Muscle of leg (tissue), 11 donors: ENCODE results near the gene SEH1L. TPM values are rescaled to one million over a fixed set of nuclear protein-coding genes. Genes with fewer than 3 reads are reported as not detected.

Source experiments
- DNase-seq: peaks from one replicate; pipeline ENCODE4 v3.0.0; 2013
- H3K27ac ChIP-seq: one replicate; pipeline ENCODE4 v1.5.1; 2013; ENCODE audit warnings: mild to moderate bottlenecking, low read length, control low read depth
- H3K27me3 ChIP-seq: one replicate; pipeline ENCODE4 v1.6.1; 2013; ENCODE audit warnings: low read length; ENCODE audit not compliant: control insufficient read depth, insufficient read depth
- H3K36me3 ChIP-seq: one replicate; pipeline ENCODE4 v1.6.1; 2013; ENCODE audit warnings: low read length; ENCODE audit not compliant: control insufficient read depth, insufficient read depth
- H3K4me1 ChIP-seq: one replicate; pipeline ENCODE4 v1.6.1; 2013; ENCODE audit warnings: low read length; ENCODE audit not compliant: control insufficient read depth, insufficient read depth
- H3K4me3 ChIP-seq: one replicate; pipeline ENCODE4 v1.5.1; 2013; ENCODE audit warnings: low read length, control low read depth
- H3K9me3 ChIP-seq: replicated peaks from 2 replicates; pipeline ENCODE4 v1.6.1; 2013; ENCODE audit warnings: low read depth, low read length; ENCODE audit not compliant: control insufficient read depth
- WGBS: methylation state at CpG from one replicate; pipeline ENCODE4 v1.1.5; 2013; ENCODE audit warnings: missing lambda C conversion rate; ENCODE audit not compliant: insufficient coverage; 5-methylcytosine and 5-hydroxymethylcytosine counted together
- polyA plus RNA-seq, 8 donors: library from polyadenylated mRNA; unstranded; fragments of 120-200 nt; gene quantifications; one replicate each; pipeline versions ENCODE4 v1.2.1 to v1.2.3, GENCODE V29; 2013; ENCODE audit warnings: inconsistent platforms in 1 of 8, low replicate concordance in 1 of 8; ENCODE audit not compliant: insufficient read length in 8 of 8, insufficient read depth in 1 of 8
- total RNA-seq: library from RNA; stranded (reverse); fragments of 120-200 nt; gene quantifications from one replicate; pipeline ENCODE4 v1.2.4, GENCODE V29; 2013

The SEH1L gene
- total and polyA plus RNA-seq, 9 donors = 16.6 to 30.7 (median 27.5) TPM

- Histone ChIP-seq H3K27me3 (no peaks in the 10 kb centered on the region), H3K4me3 (no peak overlapping the region), H3K27ac (no peak overlapping the region), H3K9me3 (peaks cover 2% of the 10 kb centered on the region), H3K4me1 (no peaks in the 10 kb centered on the region), H3K36me3 (peaks cover 28% of the 10 kb centered on the region)
- DNase-seq = no peak
- WGBS = 100% methylated on average over 1 of the region's 2 CpGs
Measured at GRCh38 chr18:13025233-13025632, 77.4 kb downstream of the SEH1L start.

GRCh38 chr18:13026583-13027270, 78.9 kb downstream of the SEH1L start:
- WGBS = 94% methylated on average over 2 of the region's 3 CpGs
- no peak overlapping the region for H3K4me3 ChIP-seq
- no peak overlapping the region for H3K27ac ChIP-seq
- H3K9me3 ChIP-seq = peaks cover 2% of the 10 kb centered on the region
- DNase-seq = no peak
- H3K27me3 ChIP-seq = no peaks in the 10 kb centered on the region
- peaks cover 35% of the 10 kb centered on the region for H3K36me3 ChIP-seq
- H3K4me1 ChIP-seq = no peaks in the 10 kb centered on the region

GRCh38 chr18:13028869-13029268, 81.1 kb downstream of the SEH1L start:
- no peak overlapping the region for H3K27ac ChIP-seq
- peaks cover 44% of the 10 kb centered on the region for H3K36me3 ChIP-seq
- WGBS = no CpG with 5 or more reads among the region's 2 CpGs
- no peaks in the 10 kb centered on the region for H3K9me3 ChIP-seq
- no peaks in the 10 kb centered on the region for H3K27me3 ChIP-seq
- DNase-seq = no peak
- H3K4me3 ChIP-seq = no peak overlapping the region
- H3K4me1 ChIP-seq = no peaks in the 10 kb centered on the region

GRCh38 chr18:13032173-13032572, 84.4 kb downstream of the SEH1L start:
- no peak for DNase-seq
- Histone ChIP-seq H3K36me3 (peaks cover 36% of the 10 kb centered on the region), H3K4me3 (no peak overlapping the region), H3K9me3 (no peaks in the 10 kb centered on the region), H3K27ac (no peak overlapping the region), H3K4me1 (no peaks in the 10 kb centered on the region), H3K27me3 (no peaks in the 10 kb centered on the region)
- WGBS = 98% methylated on average over 4 of the region's 5 CpGs

- H3K27ac ChIP-seq = no peak overlapping the region
- H3K27me3 ChIP-seq = no peaks in the 10 kb centered on the region
- H3K4me1 ChIP-seq = no peaks in the 10 kb centered on the region
- H3K4me3 ChIP-seq = no peak overlapping the region
- 80% methylated on average over 2 of the region's 7 CpGs for WGBS
- H3K36me3 ChIP-seq = peaks cover 29% of the 10 kb centered on the region
- no peaks in the 10 kb centered on the region for H3K9me3 ChIP-seq
- no peak for DNase-seq
Measured at GRCh38 chr18:13035249-13035914, 87.6 kb downstream of the SEH1L start.

- no peaks in the 10 kb centered on the region for H3K4me1 ChIP-seq
Measured at GRCh38 chr18:13036622-13037320, 89.0 kb downstream of the SEH1L start.

More at GRCh38 chr18:13036622-13037320, 89.0 kb downstream of the SEH1L start:
- WGBS = 97% methylated on average over 6 of the region's 7 CpGs
- DNase-seq = no peak
- Histone ChIP-seq H3K4me3 (no peak overlapping the region), H3K36me3 (peaks cover 18% of the 10 kb centered on the region), H3K27ac (no peak overlapping the region), H3K9me3 (no peaks in the 10 kb centered on the region), H3K27me3 (no peaks in the 10 kb centered on the region)

Other genes starting within 250 kb of the SEH1L start
- gene CEP76, start 245.3 kb upstream of the SEH1L start, total RNA-seq = 5.7 TPM
- 1 to 10 TPM; 4.5 to 6.6 (median 5.0) TPM for gene CEP76, start 245.3 kb upstream of the SEH1L start, polyA plus RNA-seq
- gene PSMG2, start 245.0 kb upstream of the SEH1L start, total RNA-seq = 61.0 TPM
- gene PSMG2, start 245.0 kb upstream of the SEH1L start, polyA plus RNA-seq = 10 to 100 TPM; 40.4 to 55.4 (median 46.3) TPM
- gene PTPN2, start 63.8 kb upstream of the SEH1L start, total RNA-seq = 22.7 TPM
- 10 to 100 TPM; 24.7 to 34.1 (median 27.9) TPM for gene PTPN2, start 63.8 kb upstream of the SEH1L start, polyA plus RNA-seq
- gene CEP192, start 43.4 kb downstream of the SEH1L start, total RNA-seq = 34.8 TPM
- gene CEP192, start 43.4 kb downstream of the SEH1L start, polyA plus RNA-seq = 10 to 100 TPM; 14.3 to 29.2 (median 20.6) TPM